Neuron (in vitro differentiated cells): ENCODE results near the gene NBEA.

Source experiments
- H2AFZ ChIP-seq: one replicate; pipeline ENCODE4 v1.6.1; 2013; ENCODE audit warnings: low read depth, mild to moderate bottlenecking, inconsistent platforms, low read length, moderate library complexity
- H3K27me3 ChIP-seq: one replicate; pipeline ENCODE4 v1.6.1; 2013; ENCODE audit warnings: low read length; ENCODE audit not compliant: insufficient read depth
- H3K36me3 ChIP-seq: one replicate; pipeline ENCODE4 v1.6.1; 2013; ENCODE audit warnings: low read length; ENCODE audit not compliant: insufficient read depth
- H3K4me1 ChIP-seq: one replicate; pipeline ENCODE4 v1.6.1; 2013; ENCODE audit warnings: low read length; ENCODE audit not compliant: insufficient read depth
- H3K4me3 ChIP-seq: 2 replicates; pipeline ENCODE4 v1.5.1; 2013; ENCODE audit warnings: mild to moderate bottlenecking, low read length, moderate library complexity
- H3K9me3 ChIP-seq: one replicate; pipeline ENCODE4 v1.6.1; 2013; ENCODE audit warnings: low read length

The NBEA gene

GRCh38 chr13:35131471-35131870, 189.4 kb downstream of the NBEA start:
- no peak overlapping the region for H2AFZ ChIP-seq
- no peak overlapping the region for H3K4me3 ChIP-seq
- H3K9me3 ChIP-seq = no peaks in the 10 kb centered on the region
- H3K27me3 ChIP-seq = no peaks in the 10 kb centered on the region
- H3K4me1 ChIP-seq = no peaks in the 10 kb centered on the region
- H3K36me3 ChIP-seq = no peaks in the 10 kb centered on the region

- Histone ChIP-seq H2AFZ (no peak overlapping the region), H3K4me3 (no peak overlapping the region), H3K9me3 (no peaks in the 10 kb centered on the region), H3K36me3 (no peaks in the 10 kb centered on the region), H3K27me3 (no peaks in the 10 kb centered on the region), H3K4me1 (no peaks in the 10 kb centered on the region)
Observed at GRCh38 chr13:35136585-35136984, 194.5 kb downstream of the NBEA start.

GRCh38 chr13:35139591-35139990, 197.5 kb downstream of the NBEA start:
- Histone ChIP-seq H3K36me3 (no peaks in the 10 kb centered on the region), H3K9me3 (no peaks in the 10 kb centered on the region), H3K27me3 (no peaks in the 10 kb centered on the region), H2AFZ (no peak overlapping the region), H3K4me1 (no peaks in the 10 kb centered on the region), H3K4me3 (no peak overlapping the region)

GRCh38 chr13:35140321-35140720, 198.3 kb downstream of the NBEA start:
- no peaks in the 10 kb centered on the region for H3K27me3 ChIP-seq
- no peak overlapping the region for H3K4me3 ChIP-seq
- no peaks in the 10 kb centered on the region for H3K4me1 ChIP-seq
- H3K9me3 ChIP-seq = no peaks in the 10 kb centered on the region
- H3K36me3 ChIP-seq = no peaks in the 10 kb centered on the region
- no peak overlapping the region for H2AFZ ChIP-seq

GRCh38 chr13:35140831-35141230, 198.8 kb downstream of the NBEA start:
- Histone ChIP-seq H3K27me3 (no peaks in the 10 kb centered on the region), H2AFZ (no peak overlapping the region), H3K36me3 (peaks cover 4% of the 10 kb centered on the region), H3K4me1 (no peaks in the 10 kb centered on the region), H3K4me3 (no peak overlapping the region), H3K9me3 (no peaks in the 10 kb centered on the region)

- no peak overlapping the region for H2AFZ ChIP-seq
- H3K9me3 ChIP-seq = no peaks in the 10 kb centered on the region
- H3K27me3 ChIP-seq = no peaks in the 10 kb centered on the region
- no peaks in the 10 kb centered on the region for H3K4me1 ChIP-seq
- H3K36me3 ChIP-seq = peaks cover 4% of the 10 kb centered on the region
- H3K4me3 ChIP-seq = no peak overlapping the region
Observed at GRCh38 chr13:35143123-35143522, 201.1 kb downstream of the NBEA start.

- H2AFZ ChIP-seq = no peak overlapping the region
- no peak overlapping the region for H3K4me3 ChIP-seq
- no peaks in the 10 kb centered on the region for H3K9me3 ChIP-seq
- peaks cover 4% of the 10 kb centered on the region for H3K36me3 ChIP-seq
- no peaks in the 10 kb centered on the region for H3K27me3 ChIP-seq
- no peaks in the 10 kb centered on the region for H3K4me1 ChIP-seq
Observed at GRCh38 chr13:35144166-35144890, 202.3 kb downstream of the NBEA start.

- no peak overlapping the region for H3K4me3 ChIP-seq
- no peaks in the 10 kb centered on the region for H3K27me3 ChIP-seq
- no peaks in the 10 kb centered on the region for H3K4me1 ChIP-seq
- no peak overlapping the region for H2AFZ ChIP-seq
- peaks cover 4% of the 10 kb centered on the region for H3K36me3 ChIP-seq
- H3K9me3 ChIP-seq = no peaks in the 10 kb centered on the region
Observed at GRCh38 chr13:35146686-35147085, 204.6 kb downstream of the NBEA start.

GRCh38 chr13:35157143-35157755, 215.2 kb downstream of the NBEA start:
- Histone ChIP-seq H3K27me3 (no peaks in the 10 kb centered on the region), H2AFZ (no peak overlapping the region), H3K9me3 (no peaks in the 10 kb centered on the region), H3K36me3 (peaks cover 8% of the 10 kb centered on the region), H3K4me1 (no peaks in the 10 kb centered on the region), H3K4me3 (no peak overlapping the region)

- no peak overlapping the region for H3K4me3 ChIP-seq
- no peak overlapping the region for H2AFZ ChIP-seq
- H3K4me1 ChIP-seq = no peaks in the 10 kb centered on the region
- peaks cover 8% of the 10 kb centered on the region for H3K36me3 ChIP-seq
- H3K9me3 ChIP-seq = no peaks in the 10 kb centered on the region
- H3K27me3 ChIP-seq = no peaks in the 10 kb centered on the region
Observed at GRCh38 chr13:35159041-35159440, 217.0 kb downstream of the NBEA start.

- Histone ChIP-seq H3K9me3 (no peaks in the 10 kb centered on the region), H3K36me3 (peaks cover 8% of the 10 kb centered on the region), H3K27me3 (no peaks in the 10 kb centered on the region), H2AFZ (no peak overlapping the region), H3K4me1 (peaks cover 10% of the 10 kb centered on the region), H3K4me3 (no peak overlapping the region)
Observed at GRCh38 chr13:35160896-35161295, 218.8 kb downstream of the NBEA start.

GRCh38 chr13:35162420-35162819, 220.3 kb downstream of the NBEA start:
- Histone ChIP-seq H3K4me3 (no peak overlapping the region), H2AFZ (no peak overlapping the region), H3K4me1 (peaks cover 11% of the 10 kb centered on the region), H3K36me3 (peaks cover 8% of the 10 kb centered on the region), H3K9me3 (no peaks in the 10 kb centered on the region), H3K27me3 (no peaks in the 10 kb centered on the region)

- Histone ChIP-seq H3K9me3 (no peaks in the 10 kb centered on the region), H3K36me3 (peaks cover 8% of the 10 kb centered on the region), H3K4me3 (no peak overlapping the region), H2AFZ (no peak overlapping the region), H3K4me1 (peaks cover 14% of the 10 kb centered on the region), H3K27me3 (no peaks in the 10 kb centered on the region)
Observed at GRCh38 chr13:35163674-35164073, 221.6 kb downstream of the NBEA start.
